Astrocyte of the spinal cord (primary cell): ENCODE measurements around the gene FBXL19.
A peak's percentile ranks its signal among the peaks of the same experiment; 100 is the strongest.
"Not testable (repeated sequence)": the region's sequence is repeated elsewhere in the genome, so short reads cannot be mapped to it uniquely, and the experiment has no call there.

ENCODE experiments used
- DNase-seq: peaks from one replicate; pipeline ENCODE4 v3.0.0; 2011; ENCODE audit warnings: low read depth, low spot score
- H3K4me3 ChIP-seq: 2 replicates; pipeline ENCODE4 v1.5.1; 2011; ENCODE audit warnings: low read depth, mild to moderate bottlenecking, low read length, moderate library complexity
- in situ Hi-C: cut with HindIII; loops from 2 replicates; pipeline ENCODE4 v1.10.0; 2017; ENCODE audit warnings: low sequenced_read_pairs
- TF ChIP-seq, protein P1 (sequence below): IDR thresholded peaks from 2 replicates; pipeline ENCODE4 v1.5.1; 2012; ENCODE audit warnings: low read depth, mild to moderate bottlenecking, low read length, inconsistent platforms

Gene FBXL19

DNA sequence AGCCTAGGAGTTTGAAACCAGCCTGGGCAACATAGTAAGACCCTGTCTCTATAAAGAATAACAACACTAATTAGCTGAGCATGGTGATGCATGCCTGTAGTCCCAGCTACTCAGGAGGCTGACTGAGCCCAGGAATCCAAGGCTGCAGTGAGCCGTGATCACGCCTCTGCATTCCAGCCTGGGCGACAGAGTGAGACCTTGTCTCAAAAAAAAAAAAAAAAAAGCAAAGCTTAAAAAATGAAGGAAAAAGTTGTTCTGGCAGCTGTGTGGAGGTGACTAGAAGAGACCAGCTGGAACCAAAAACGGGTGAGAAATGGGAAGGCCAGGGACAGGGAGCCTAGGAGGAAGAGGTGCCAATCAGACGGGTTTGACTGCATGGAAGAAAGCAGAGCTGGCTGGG, 33.7 kb upstream of the FBXL19 start:
- TF ChIP-seq, protein P1, sequence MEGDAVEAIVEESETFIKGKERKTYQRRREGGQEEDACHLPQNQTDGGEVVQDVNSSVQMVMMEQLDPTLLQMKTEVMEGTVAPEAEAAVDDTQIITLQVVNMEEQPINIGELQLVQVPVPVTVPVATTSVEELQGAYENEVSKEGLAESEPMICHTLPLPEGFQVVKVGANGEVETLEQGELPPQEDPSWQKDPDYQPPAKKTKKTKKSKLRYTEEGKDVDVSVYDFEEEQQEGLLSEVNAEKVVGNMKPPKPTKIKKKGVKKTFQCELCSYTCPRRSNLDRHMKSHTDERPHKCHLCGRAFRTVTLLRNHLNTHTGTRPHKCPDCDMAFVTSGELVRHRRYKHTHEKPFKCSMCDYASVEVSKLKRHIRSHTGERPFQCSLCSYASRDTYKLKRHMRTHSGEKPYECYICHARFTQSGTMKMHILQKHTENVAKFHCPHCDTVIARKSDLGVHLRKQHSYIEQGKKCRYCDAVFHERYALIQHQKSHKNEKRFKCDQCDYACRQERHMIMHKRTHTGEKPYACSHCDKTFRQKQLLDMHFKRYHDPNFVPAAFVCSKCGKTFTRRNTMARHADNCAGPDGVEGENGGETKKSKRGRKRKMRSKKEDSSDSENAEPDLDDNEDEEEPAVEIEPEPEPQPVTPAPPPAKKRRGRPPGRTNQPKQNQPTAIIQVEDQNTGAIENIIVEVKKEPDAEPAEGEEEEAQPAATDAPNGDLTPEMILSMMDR: no peak
- in situ Hi-C loops: loop anchor here (25.0 kb wide), 1 partner anchor 102 kb away; the partner anchor contains the start of gene ZNF629
- DNase-seq: no peak
- no peak overlapping the region for H3K4me3 ChIP-seq

DNA sequence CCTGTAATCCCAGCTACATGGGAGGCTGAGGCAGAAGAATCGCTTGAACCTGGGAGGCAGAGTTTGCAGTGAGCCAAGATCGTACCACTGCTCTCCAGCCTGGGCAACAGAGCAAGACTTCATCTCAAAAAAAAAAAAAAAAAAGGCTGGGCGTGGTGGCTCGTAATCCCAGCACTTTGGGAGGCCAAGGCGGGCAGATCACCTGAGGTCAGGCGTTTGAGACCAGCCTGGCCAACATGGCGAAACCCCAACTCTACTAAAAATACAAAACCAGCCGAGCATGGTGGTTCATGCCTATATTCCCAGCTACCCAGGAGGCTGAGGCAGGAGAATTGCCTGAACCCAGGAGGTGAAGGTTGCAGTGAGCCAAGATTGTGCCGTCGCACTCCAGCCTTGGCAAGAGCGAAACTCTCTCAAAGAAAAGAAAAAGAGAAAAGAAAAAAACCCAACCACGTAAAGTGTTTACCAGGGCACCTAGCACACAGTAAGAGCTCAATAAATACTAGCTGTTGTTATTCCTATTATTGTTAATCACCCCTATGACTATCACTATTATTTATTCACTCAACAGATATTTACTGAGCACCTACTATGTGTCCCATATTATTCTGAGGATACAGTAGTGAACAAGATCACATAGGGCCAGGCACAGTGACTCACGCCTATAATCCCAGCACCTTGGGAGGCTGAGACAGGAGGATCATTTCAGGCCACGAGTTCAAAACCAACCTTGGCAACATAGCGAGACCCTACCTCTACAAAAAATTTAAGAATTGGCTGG, 32.1 kb upstream of the FBXL19 start:
- DNase-seq, H3K4me3 ChIP-seq: not testable (repeated sequence)
- in situ Hi-C loops: loop anchor here (25.0 kb wide), 1 partner anchor 104 kb away; the partner anchor contains the start of gene ZNF629

DNA sequence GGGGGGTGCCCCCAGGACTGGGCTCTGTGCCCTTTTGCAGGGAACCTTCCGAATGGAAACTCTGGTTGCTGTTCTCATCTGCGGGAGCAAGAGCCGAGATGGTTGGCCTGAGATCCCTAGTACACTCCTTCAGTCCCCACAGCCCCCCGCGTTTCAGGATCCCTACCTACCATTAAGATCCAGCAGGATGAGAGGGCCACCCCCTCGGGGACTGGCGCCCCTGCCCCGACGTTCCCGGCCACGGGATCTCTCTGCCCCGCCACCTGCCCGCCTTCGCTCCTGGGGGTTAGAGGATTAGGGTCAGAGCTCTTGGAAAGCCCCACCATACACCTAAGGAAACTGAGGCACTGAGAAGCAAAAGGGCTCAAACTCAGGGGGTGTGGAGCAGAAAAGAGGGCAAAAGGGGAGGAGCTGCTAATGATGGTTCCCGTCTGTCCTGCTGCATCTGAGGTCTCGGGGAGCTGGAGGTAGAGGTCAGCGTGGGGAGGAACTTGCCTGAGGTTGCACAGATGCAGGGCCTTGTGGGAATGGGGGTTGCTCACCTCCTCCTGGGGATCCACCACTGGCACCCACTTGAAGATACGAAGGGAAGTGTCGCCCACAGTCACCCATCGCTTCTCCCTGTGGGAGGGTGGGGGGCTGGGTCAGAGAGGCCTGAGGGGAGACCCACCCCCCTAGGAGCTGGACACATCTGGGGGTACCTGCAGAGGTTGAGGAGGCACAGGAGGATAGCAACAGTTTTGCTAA, 30.5 kb upstream of the FBXL19 start:
- in situ Hi-C loops: loop anchor here (25.0 kb wide), 1 partner anchor 106 kb away; the partner anchor contains the start of gene ZNF629
- TF ChIP-seq, protein P1: no peak
- peak overlapping the region; percentile 88 for H3K4me3 ChIP-seq
- DNase-seq: no peak

DNA sequence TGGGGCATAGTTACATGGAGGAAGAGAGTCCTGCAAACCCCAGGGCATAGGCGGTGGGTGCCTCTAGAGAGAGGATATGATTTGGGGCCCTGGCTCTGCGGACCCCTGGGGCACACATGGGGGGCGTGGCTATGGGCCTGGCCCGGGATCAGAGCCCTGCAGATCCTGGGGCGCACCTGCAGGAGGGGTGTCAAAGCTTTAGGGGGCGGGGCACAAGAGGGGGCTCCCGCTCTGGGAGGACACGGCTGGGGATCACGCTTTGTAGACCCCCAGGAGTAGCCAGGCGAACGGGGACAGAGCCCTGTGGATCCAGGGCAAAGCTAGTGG, 30.0 kb upstream of the FBXL19 start:
- TF ChIP-seq, protein P1: no peak
- peak overlapping the region; percentile 88 for H3K4me3 ChIP-seq
- no peak for DNase-seq
- in situ Hi-C loops: loop anchor here (25.0 kb wide), 1 partner anchor 106 kb away; the partner anchor contains the start of gene ZNF629

DNA sequence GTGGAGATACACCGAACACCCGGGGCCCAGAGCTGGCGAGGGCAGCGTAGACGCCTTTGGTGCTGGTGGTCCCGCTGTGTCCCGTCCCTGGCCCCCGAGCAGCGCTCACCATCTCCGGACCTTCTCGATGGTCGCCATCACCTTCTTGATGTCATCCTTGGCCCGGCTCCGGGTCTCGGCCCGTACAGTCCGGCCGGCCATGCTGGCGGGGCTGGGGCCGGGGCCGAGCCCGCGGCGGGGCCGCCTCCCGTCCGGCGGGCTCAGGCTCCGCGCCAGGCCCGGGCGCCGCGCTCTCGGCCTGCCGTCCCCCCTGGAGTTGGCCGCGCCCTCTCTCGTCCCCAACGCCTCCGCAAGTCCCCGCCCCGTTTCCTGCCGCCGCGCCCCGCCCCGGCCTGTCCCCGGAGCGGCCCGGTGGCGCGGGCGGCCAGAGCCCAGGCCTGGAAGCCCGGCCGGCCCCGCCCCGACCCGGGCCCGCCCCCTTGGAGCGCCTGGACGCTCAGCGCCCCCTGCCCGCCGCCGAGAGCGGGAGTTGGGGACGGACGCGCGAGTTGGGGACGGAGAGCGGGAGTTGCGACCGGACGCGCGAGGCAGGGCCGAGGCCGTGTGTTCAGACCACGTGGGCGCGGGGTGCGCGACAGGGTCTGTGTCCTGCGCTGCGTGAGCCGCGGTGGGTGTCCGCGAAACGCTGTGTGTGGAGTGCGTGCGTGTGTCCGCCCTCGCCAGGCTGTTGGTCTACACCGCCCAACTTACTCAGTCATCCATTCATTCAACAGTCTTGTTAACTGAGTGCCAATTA, 29.4 kb upstream of the FBXL19 start, which contains the start of gene BCL7C:
Gene BCL7C, minus strand, starts transcription at position 334 of the 796 bp plus-strand sequence. Its CDS starts 133 bp downstream, at position 201.
- TF ChIP-seq, protein P1: peak; percentile 43
- in situ Hi-C loops: loop anchor here (25.0 kb wide), 1 partner anchor 107 kb away; the partner anchor contains the start of gene ZNF629
- peak within 1 kb of the TSS; percentile 88 for H3K4me3 ChIP-seq
- DNase-seq: peak; percentile 86

DNA sequence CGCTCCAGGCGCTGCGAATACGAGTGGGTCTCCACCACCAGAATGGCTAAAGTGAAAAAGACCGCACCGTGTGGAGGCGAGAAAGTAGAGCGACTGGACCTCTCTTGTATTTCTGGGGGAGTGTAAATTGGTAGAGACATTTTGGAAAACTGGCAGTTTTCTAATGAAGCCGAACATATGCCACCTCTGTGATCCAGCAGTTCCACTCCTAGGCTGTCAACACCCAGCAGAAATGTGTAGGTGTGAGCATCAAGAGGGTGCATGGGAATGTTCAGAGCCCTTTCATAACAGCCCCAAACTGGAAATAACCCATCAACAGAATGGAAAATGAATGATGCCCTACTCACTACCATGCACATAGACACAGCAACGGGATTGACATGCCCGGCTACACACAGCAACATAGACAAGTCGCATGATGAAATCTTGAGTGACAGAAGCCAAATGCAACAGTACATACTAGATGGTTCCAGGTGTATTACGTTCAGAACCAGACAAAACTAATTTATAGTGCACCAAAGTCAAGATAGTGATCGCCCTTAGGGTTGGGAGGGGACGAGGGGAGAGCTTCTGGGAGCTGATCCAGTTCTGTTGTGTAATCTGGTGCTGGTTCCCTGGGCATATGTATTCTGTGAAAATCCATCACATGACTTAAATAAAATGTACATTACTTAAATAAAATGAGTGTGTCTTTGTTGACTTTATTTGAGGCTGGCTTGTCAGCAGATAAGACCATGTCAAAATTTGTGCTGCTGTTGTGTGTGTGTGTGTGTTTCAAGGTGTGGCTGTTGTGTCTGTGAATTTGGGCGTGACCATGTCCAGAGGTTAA, 28.6 kb upstream of the FBXL19 start:
- H3K4me3 ChIP-seq: peak overlapping the region; percentile 42
- in situ Hi-C loops: loop anchor here (25.0 kb wide), 1 partner anchor 107 kb away; the partner anchor contains the start of gene ZNF629
- TF ChIP-seq, protein P1: no peak
- DNase-seq: no peak
